Neuronal stem cell (in vitro differentiated cells): ENCODE results near the gene SLAMF8.

ENCODE experiments used
- DNase-seq: peaks from one replicate; pipeline ENCODE4 v3.0.0-alpha.2; 2013; ENCODE audit warnings: low spot score
- H2AFZ ChIP-seq: one replicate; pipeline ENCODE4 v1.6.1; 2013; ENCODE audit warnings: mild to moderate bottlenecking, low read length, inconsistent platforms
- H2AK5ac ChIP-seq: 2 replicates; pipeline ENCODE4 v1.6.1; 2013; ENCODE audit warnings: low read depth, mild to moderate bottlenecking, inconsistent platforms, low read length, moderate library complexity, mixed read lengths
- H2BK120ac ChIP-seq: 2 replicates; pipeline ENCODE4 v1.6.1; 2013; ENCODE audit warnings: low read depth, mild to moderate bottlenecking, inconsistent platforms, low read length, moderate library complexity, mixed read lengths
- H2BK12ac ChIP-seq: one replicate; pipeline ENCODE4 v1.6.1; 2013; ENCODE audit warnings: low read length, inconsistent platforms
- H2BK15ac ChIP-seq: 2 replicates; pipeline ENCODE4 v1.6.1; 2013; ENCODE audit warnings: mild to moderate bottlenecking, low read length, inconsistent platforms, mixed read lengths
- H2BK5ac ChIP-seq: one replicate; pipeline ENCODE4 v1.6.1; 2013; ENCODE audit warnings: inconsistent platforms, mild to moderate bottlenecking, low read length, moderate library complexity
- H3K14ac ChIP-seq: one replicate; pipeline ENCODE4 v1.6.1; 2013; ENCODE audit warnings: low read length, inconsistent platforms
- H3K18ac ChIP-seq: 2 replicates; pipeline ENCODE4 v1.6.1; 2013; ENCODE audit warnings: low read length, inconsistent platforms
- H3K23ac ChIP-seq: 2 replicates; pipeline ENCODE4 v1.6.1; 2013; ENCODE audit warnings: low read depth, mild to moderate bottlenecking, mixed read lengths, low read length, inconsistent platforms; ENCODE audit not compliant: poor library complexity
- H3K27ac ChIP-seq: replicated peaks from 3 replicates; pipeline ENCODE4 v1.5.1; 2013; ENCODE audit warnings: low read length, inconsistent platforms
- H3K27me3 ChIP-seq, 3 experiments: 2 replicates each; pipeline ENCODE4 v1.6.1; 2013; ENCODE audit warnings: low read length in 3 of 3, mild to moderate bottlenecking in 2 of 3, inconsistent platforms in 1 of 3, low read depth in 1 of 3, mixed read lengths in 1 of 3, moderate library complexity in 1 of 3; ENCODE audit not compliant: control insufficient read depth in 3 of 3, insufficient read depth in 3 of 3
- H3K36me3 ChIP-seq, 2 donors: replicated peaks in 1 of 2; 2 replicates each; pipeline ENCODE4 v1.6.1; 2013; ENCODE audit warnings: low read length in 2 of 2; ENCODE audit not compliant: control insufficient read depth in 2 of 2, insufficient read depth in 2 of 2
- H3K4ac ChIP-seq: 2 replicates; pipeline ENCODE4 v1.6.1; 2013; ENCODE audit warnings: inconsistent platforms, mild to moderate bottlenecking, low read length, moderate library complexity
- H3K4me1 ChIP-seq, 2 donors: 1 replicate in 1 of 2; 2 replicates in 1 of 2; pipeline ENCODE4 v1.6.1; 2013; ENCODE audit warnings: low read length in 2 of 2, low read depth in 1 of 2; ENCODE audit not compliant: control insufficient read depth in 2 of 2, insufficient read depth in 1 of 2
- H3K4me2 ChIP-seq: one replicate; pipeline ENCODE4 v1.6.1; 2013; ENCODE audit warnings: mild to moderate bottlenecking, low read length, inconsistent platforms; ENCODE audit not compliant: insufficient read depth, poor library complexity, severe bottlenecking
- H3K4me3 ChIP-seq, 2 donors: 2 replicates each; pipeline ENCODE4 v1.5.1; 2013; ENCODE audit warnings: low read length in 2 of 2, mild to moderate bottlenecking in 2 of 2, inconsistent platforms in 1 of 2, moderate library complexity in 1 of 2
- H3K79me1 ChIP-seq: one replicate; pipeline ENCODE4 v1.6.1; 2013; ENCODE audit warnings: low read depth, mild to moderate bottlenecking, inconsistent platforms, low read length, moderate library complexity
- H3K9ac ChIP-seq: one replicate; pipeline ENCODE4 v1.6.1; 2013; ENCODE audit warnings: mild to moderate bottlenecking, low read depth, low read length, inconsistent platforms; ENCODE audit not compliant: poor library complexity
- H3K9me3 ChIP-seq, 2 donors: replicated peaks in 1 of 2; 2 replicates each; pipeline versions ENCODE3 to v1.6.1; 2013; ENCODE audit warnings: low read length in 2 of 2, mild to moderate bottlenecking in 2 of 2, inconsistent platforms in 1 of 2, low read depth in 1 of 2, mixed read lengths in 1 of 2, moderate library complexity in 1 of 2; ENCODE audit not compliant: control insufficient read depth in 2 of 2, insufficient read depth in 1 of 2
- H4K8ac ChIP-seq: one replicate; pipeline ENCODE4 v1.6.1; 2013; ENCODE audit warnings: low read depth, mild to moderate bottlenecking, inconsistent platforms, low read length, moderate library complexity
- H4K91ac ChIP-seq: one replicate; pipeline ENCODE4 v1.6.1; 2013; ENCODE audit warnings: low read length, low read depth, mild to moderate bottlenecking, inconsistent platforms; ENCODE audit not compliant: poor library complexity
- WGBS, 2 donors: extraction: QIAGEN DNeasy Blood & Tissue Kit; methylation state at CpG; one replicate each; pipeline ENCODE4 v1.1.7; 2013; ENCODE audit warnings: missing lambda C conversion rate in 2 of 2, mixed read lengths in 1 of 2; ENCODE audit not compliant: insufficient read length in 2 of 2, insufficient replicate concordance in 1 of 2; ENCODE audit errors: extremely low coverage in 2 of 2; 5-methylcytosine and 5-hydroxymethylcytosine counted together

The SLAMF8 gene

GRCh38 chr1:159780583-159781582 is 45.8 kb upstream of the SLAMF8 start, which contains the start of gene DUSP23:
DUSP23 (plus strand) TSS chr1:159780962; CDS start chr1:159781101, 139 bp downstream.
- H2AK5ac ChIP-seq: no peak within 1 kb of the TSS
- no peak within 1 kb of the TSS for H4K91ac ChIP-seq
- H3K4me3 ChIP-seq: peak within 1 kb of the TSS; percentile 24 to 89
- H2AFZ ChIP-seq: peak within 1 kb of the TSS; percentile 81
- peak within 1 kb of the TSS; percentile 87 for H3K23ac ChIP-seq
- H3K18ac ChIP-seq: peak within 1 kb of the TSS; percentile 89
- peak within 1 kb of the TSS; percentile 93 for H3K4me2 ChIP-seq
- no peak within 1 kb of the TSS for H2BK5ac ChIP-seq
- H3K9me3 ChIP-seq: peaks cover 0 to 2% of the 10 kb centered on the region in 2 donors
- peaks cover 0 to 9% (median 0%) of the 10 kb centered on the region in 3 experiments for H3K27me3 ChIP-seq
- peak within 1 kb of the TSS; percentile 79 for H3K9ac ChIP-seq
- peak; percentile 95 for DNase-seq
- H3K27ac ChIP-seq: no peak within 1 kb of the TSS
- no CpG with 5 or more reads among the region's 88 CpGs for WGBS, 2 donors
- no peak within 1 kb of the TSS for H3K14ac ChIP-seq
- no peak within 1 kb of the TSS for H2BK12ac ChIP-seq
- no peak within 1 kb of the TSS for H3K4ac ChIP-seq
- H2BK15ac ChIP-seq: no peak within 1 kb of the TSS
- H4K8ac ChIP-seq: no peak within 1 kb of the TSS
- peak within 1 kb of the TSS; percentile 49 for H2BK120ac ChIP-seq
- H3K4me1 ChIP-seq: peaks cover 0 to 1% of the 10 kb centered on the region in 2 donors
- H3K36me3 ChIP-seq: no peaks in the 10 kb centered on the region
- no peaks in the 10 kb centered on the region for H3K79me1 ChIP-seq

GRCh38 chr1:159781992-159782391 is 44.7 kb upstream of the SLAMF8 start:
- no peak overlapping the region for H2BK15ac ChIP-seq
- no peak overlapping the region for H3K4me3 ChIP-seq
- peaks cover 0 to 2% of the 10 kb centered on the region in 2 donors for H3K9me3 ChIP-seq
- no peak overlapping the region for H3K27ac ChIP-seq
- peak overlapping the region; percentile 49 for H2BK120ac ChIP-seq
- H3K14ac ChIP-seq: no peak overlapping the region
- H3K4me1 ChIP-seq: peaks cover 0 to 1% of the 10 kb centered on the region in 2 donors
- no peaks in the 10 kb centered on the region for H3K36me3 ChIP-seq
- H3K4me2 ChIP-seq: no peak overlapping the region
- H4K91ac ChIP-seq: no peak overlapping the region
- H2BK5ac ChIP-seq: no peak overlapping the region
- no peaks in the 10 kb centered on the region for H3K79me1 ChIP-seq
- H3K23ac ChIP-seq: no peak overlapping the region
- DNase-seq: no peak
- H3K9ac ChIP-seq: no peak overlapping the region
- no peak overlapping the region for H4K8ac ChIP-seq
- no peak overlapping the region for H2AFZ ChIP-seq
- H2AK5ac ChIP-seq: no peak overlapping the region
- no peak overlapping the region for H2BK12ac ChIP-seq
- no peak overlapping the region for H3K4ac ChIP-seq
- H3K27me3 ChIP-seq: peaks cover 0 to 9% (median 0%) of the 10 kb centered on the region in 3 experiments
- no peak overlapping the region for H3K18ac ChIP-seq
- WGBS, 2 donors: no CpG with 5 or more reads among the region's 12 CpGs

- no peak overlapping the region for H4K91ac ChIP-seq
- no peak overlapping the region for H2BK120ac ChIP-seq
- no peak overlapping the region for H2BK5ac ChIP-seq
- H3K9me3 ChIP-seq: peaks cover 0 to 2% of the 10 kb centered on the region in 2 donors
- H3K9ac ChIP-seq: no peak overlapping the region
- H2BK12ac ChIP-seq: no peak overlapping the region
- no peak overlapping the region for H3K18ac ChIP-seq
- peaks cover 0 to 9% (median 0%) of the 10 kb centered on the region in 3 experiments for H3K27me3 ChIP-seq
- no peak overlapping the region for H3K14ac ChIP-seq
- no peaks in the 10 kb centered on the region for H3K79me1 ChIP-seq
- DNase-seq: no peak
- no peak overlapping the region for H2BK15ac ChIP-seq
- no peak overlapping the region for H3K4ac ChIP-seq
- H3K4me1 ChIP-seq: peaks cover 0 to 1% of the 10 kb centered on the region in 2 donors
- no peak overlapping the region for H3K23ac ChIP-seq
- H3K27ac ChIP-seq: no peak overlapping the region
- no peak overlapping the region for H2AFZ ChIP-seq
- H3K4me3 ChIP-seq: no peak overlapping the region
- H2AK5ac ChIP-seq: no peak overlapping the region
- no CpG with 5 or more reads among the region's 1 CpG for WGBS, 2 donors
- H3K4me2 ChIP-seq: no peak overlapping the region
- no peak overlapping the region for H4K8ac ChIP-seq
- no peaks in the 10 kb centered on the region for H3K36me3 ChIP-seq
Observed at GRCh38 chr1:159783724-159784123, 42.9 kb upstream of the SLAMF8 start.

- H3K9ac ChIP-seq: no peak overlapping the region
- no CpG with 5 or more reads among the region's 3 CpGs for WGBS, 2 donors
- no peaks in the 10 kb centered on the region for H3K36me3 ChIP-seq
- H3K4me2 ChIP-seq: no peak overlapping the region
- H3K4me1 ChIP-seq: peaks cover 0 to 1% of the 10 kb centered on the region in 2 donors
- no peak overlapping the region for H2BK120ac ChIP-seq
- peaks cover 0 to 7% (median 0%) of the 10 kb centered on the region in 3 experiments for H3K27me3 ChIP-seq
- no peak overlapping the region for H2BK15ac ChIP-seq
- no peak overlapping the region for H3K4ac ChIP-seq
- no peak overlapping the region for H2BK5ac ChIP-seq
- H2AFZ ChIP-seq: no peak overlapping the region
- no peak overlapping the region for H3K18ac ChIP-seq
- H4K8ac ChIP-seq: no peak overlapping the region
- no peak overlapping the region for H3K27ac ChIP-seq
- H3K79me1 ChIP-seq: no peaks in the 10 kb centered on the region
- no peak overlapping the region for H4K91ac ChIP-seq
- H3K23ac ChIP-seq: no peak overlapping the region
- no peak overlapping the region for H3K14ac ChIP-seq
- peaks cover 0 to 2% of the 10 kb centered on the region in 2 donors for H3K9me3 ChIP-seq
- no peak overlapping the region for H2AK5ac ChIP-seq
- DNase-seq: no peak
- H2BK12ac ChIP-seq: no peak overlapping the region
- no peak overlapping the region for H3K4me3 ChIP-seq
Observed at GRCh38 chr1:159786465-159786864, 40.2 kb upstream of the SLAMF8 start.
